CD14-positive monocyte (primary cell): ENCODE results near the gene RAI2. TPM values are rescaled to one million over a fixed set of nuclear protein-coding genes. Genes with fewer than 3 reads are reported as not detected.

Source experiments
- DNase-seq, 3 donors: peaks; one replicate each; pipeline ENCODE4 v3.0.0-alpha.2; 2011 to 2022
- H2AFZ ChIP-seq: 2 replicates; pipeline ENCODE4 v1.6.0; 2012; ENCODE audit warnings: mild to moderate bottlenecking, low read depth, low read length, inconsistent platforms; ENCODE audit not compliant: insufficient read depth, poor library complexity, severe bottlenecking
- H3K27ac ChIP-seq, 2 donors: 1 replicate in 1 of 2; 2 replicates in 1 of 2; pipeline ENCODE4 v1.5.1; 2012 to 2013; ENCODE audit warnings: low read length in 2 of 2, control low read depth in 1 of 2, inconsistent platforms in 1 of 2, low read depth in 1 of 2, mild to moderate bottlenecking in 1 of 2
- H3K27me3 ChIP-seq, 2 donors: one replicate each; pipeline versions ENCODE4 v1.6.0 to v1.6.1; 2011 to 2013; ENCODE audit warnings: low read length in 2 of 2; ENCODE audit not compliant: control insufficient read depth in 2 of 2, insufficient read depth in 2 of 2
- H3K36me3 ChIP-seq, 2 donors: replicated peaks in 1 of 2; 1 replicate in 1 of 2; 2 replicates in 1 of 2; pipeline versions ENCODE4 v1.5.1 to v1.6.1; 2012 to 2013; ENCODE audit warnings: low read length in 2 of 2, control low read depth in 1 of 2, inconsistent platforms in 1 of 2, mild to moderate bottlenecking in 1 of 2; ENCODE audit not compliant: insufficient read depth in 2 of 2, control insufficient read depth in 1 of 2
- H3K4me1 ChIP-seq, 2 donors: 1 replicate in 1 of 2; 2 replicates in 1 of 2; pipeline versions ENCODE4 v1.5.1 to v1.6.1; 2012 to 2013; ENCODE audit warnings: low read length in 2 of 2, control low read depth in 1 of 2, inconsistent platforms in 1 of 2, mild to moderate bottlenecking in 1 of 2, moderate library complexity in 1 of 2; ENCODE audit not compliant: insufficient read depth in 2 of 2, control insufficient read depth in 1 of 2
- H3K4me2 ChIP-seq: replicated peaks from 2 replicates; pipeline ENCODE3; 2012; ENCODE audit warnings: low read length, moderate library complexity, mild to moderate bottlenecking; ENCODE audit not compliant: poor library complexity, severe bottlenecking; ENCODE audit errors: extremely low read depth
- H3K4me3 ChIP-seq, 3 experiments: fragments of 200-600 bp in 1 of 3; sonication (generic) in 1 of 3; replicated peaks in 1 of 3; 1 replicate in 2 of 3; 2 replicates in 1 of 3; pipeline ENCODE4 v1.5.1; 2011 to 2013; ENCODE audit warnings: low read length in 3 of 3, mild to moderate bottlenecking in 3 of 3, control low read depth in 2 of 3, low read depth in 2 of 3, inconsistent platforms in 1 of 3, moderate library complexity in 1 of 3
- H3K79me2 ChIP-seq: 2 replicates; pipeline ENCODE4 v1.6.0; 2012; ENCODE audit warnings: mild to moderate bottlenecking, control low read depth, inconsistent platforms, low read length, moderate library complexity; ENCODE audit not compliant: insufficient read depth
- H3K9ac ChIP-seq: 2 replicates; pipeline ENCODE4 v1.6.0; 2017; ENCODE audit warnings: low read length, mild to moderate bottlenecking; ENCODE audit not compliant: insufficient read depth, poor library complexity, severe bottlenecking
- H3K9me3 ChIP-seq, 2 donors: replicated peaks in 1 of 2; 1 replicate in 1 of 2; 2 replicates in 1 of 2; pipeline versions ENCODE4 v1.5.1 to v1.6.1; 2012 to 2013; ENCODE audit warnings: low read length in 2 of 2, control low read depth in 1 of 2; ENCODE audit not compliant: control insufficient read depth in 1 of 2, insufficient read depth in 1 of 2
- H4K20me1 ChIP-seq: 2 replicates; pipeline ENCODE4 v1.6.0; 2012; ENCODE audit warnings: mild to moderate bottlenecking, low read length, control low read depth, moderate library complexity; ENCODE audit not compliant: insufficient read depth
- H3K27ac Mint-ChIP-seq, 7 donors: one replicate each; pipeline ENCODE4 v1.8.0; 2020; ENCODE audit warnings: mild to moderate bottlenecking in 7 of 7, mixed read lengths in 7 of 7, moderate library complexity in 6 of 7, inconsistent platforms in 2 of 7
- H3K27me3 Mint-ChIP-seq, 3 donors: one replicate each; pipeline ENCODE4 v1.8.0; 2021 to 2022; ENCODE audit warnings: low read depth in 3 of 3, mild to moderate bottlenecking in 3 of 3, mixed read lengths in 3 of 3, moderate library complexity in 3 of 3, inconsistent platforms in 1 of 3
- H3K36me3 Mint-ChIP-seq, 2 donors: one replicate each; pipeline ENCODE4 v1.8.0; 2020; ENCODE audit warnings: mixed read lengths in 2 of 2, inconsistent platforms in 1 of 2, mild to moderate bottlenecking in 1 of 2
- H3K4me1 Mint-ChIP-seq: one replicate; pipeline ENCODE4 v1.8.0; 2020; ENCODE audit warnings: mild to moderate bottlenecking, mixed read lengths
- H3K4me3 Mint-ChIP-seq, 2 donors: one replicate each; pipeline ENCODE4 v1.8.0; 2020; ENCODE audit warnings: mild to moderate bottlenecking in 2 of 2, mixed read lengths in 2 of 2, moderate library complexity in 1 of 2
- H3K9me3 Mint-ChIP-seq, 7 donors: one replicate each; pipeline ENCODE4 v1.8.0; 2020 to 2022; ENCODE audit warnings: mixed read lengths in 7 of 7, mild to moderate bottlenecking in 6 of 7, moderate library complexity in 6 of 7, inconsistent platforms in 2 of 7
- WGBS: methylation state at CpG from one replicate; pipeline ENCODE4 v1.1.5; 2013; ENCODE audit warnings: missing lambda C conversion rate; ENCODE audit not compliant: insufficient coverage; 5-methylcytosine and 5-hydroxymethylcytosine counted together
- intact Hi-C, 2 donors: fragments of 100-400 bp; cut with micrococcal nuclease; formaldehyde crosslinking; loops; one replicate each; pipeline versions ENCODE4 v1.15.0 to v1.15.1; 2023
- polyA plus RNA-seq, 3 donors: library from polyadenylated mRNA; depleted of rRNA in 1 of 3; unstranded in 2 of 3; stranded (reverse) in 1 of 3; fragments of 300-500 nt in 2 of 3; fragments of >200 nt in 1 of 3; fragmentation: Illumina TruSeq in 2 of 3; gene quantifications; 1 replicate in 2 of 3; 2 replicates in 1 of 3; pipeline ENCODE4 v1.2.3, GENCODE V29; 2012 to 2021
- TF ChIP-seq, protein P1 (sequence below): fragments of 200-600 bp; IDR thresholded peaks from one replicate; pipeline ENCODE4 v1.8.0; 2022; ENCODE audit warnings: antibody characterized with exemption, mild to moderate bottlenecking

The RAI2 gene
- polyA plus RNA-seq, 3 donors, result not detected

DNA sequence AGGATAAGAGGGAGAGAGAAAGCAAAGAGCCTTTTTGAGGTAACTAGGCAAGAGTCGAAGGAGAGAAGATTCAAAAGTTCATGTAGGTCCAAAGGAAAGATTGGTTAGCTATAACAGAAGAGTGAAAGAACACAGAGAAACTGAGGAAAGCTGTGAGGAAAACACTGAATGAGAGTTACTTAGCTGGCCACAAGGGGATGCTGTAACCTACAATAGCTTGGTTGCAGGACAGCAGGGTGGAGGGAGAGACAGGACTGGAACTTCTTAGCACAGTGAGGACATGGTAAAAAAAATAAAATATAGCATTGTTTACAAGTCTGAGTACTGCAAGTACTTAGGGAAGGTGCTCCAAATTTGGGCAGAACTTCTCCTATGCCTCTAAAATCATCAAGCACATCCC lies 48.3 kb downstream of the RAI2 start:
- intact Hi-C loops, result no loop called here

GRCh38 chrX:17809984-17810383 lies 51.1 kb downstream of the RAI2 start:
- peaks cover 3 to 9% (median 7%) of the 10 kb centered on the region in 3 donors for H3K27me3 Mint-ChIP-seq
- Histone ChIP-seq H4K20me1 (no peaks in the 10 kb centered on the region), H3K4me3 (no peak overlapping the region), H3K36me3 (no peaks in the 10 kb centered on the region), H3K27ac (no peak overlapping the region), H3K4me1 (no peaks in the 10 kb centered on the region), H3K9ac (no peak overlapping the region), H3K4me2 (no peak overlapping the region), H3K27me3 (no peaks in the 10 kb centered on the region), H3K79me2 (no peaks in the 10 kb centered on the region), H3K9me3 (no peaks in the 10 kb centered on the region), H2AFZ (no peak overlapping the region)
- no peaks in the 10 kb centered on the region for H3K36me3 Mint-ChIP-seq
- peaks cover 0 to 3% (median 0%) of the 10 kb centered on the region in 7 donors for H3K9me3 Mint-ChIP-seq
- DNase-seq, result no peak
- no peak overlapping the region for H3K4me3 Mint-ChIP-seq
- TF ChIP-seq, protein P1, sequence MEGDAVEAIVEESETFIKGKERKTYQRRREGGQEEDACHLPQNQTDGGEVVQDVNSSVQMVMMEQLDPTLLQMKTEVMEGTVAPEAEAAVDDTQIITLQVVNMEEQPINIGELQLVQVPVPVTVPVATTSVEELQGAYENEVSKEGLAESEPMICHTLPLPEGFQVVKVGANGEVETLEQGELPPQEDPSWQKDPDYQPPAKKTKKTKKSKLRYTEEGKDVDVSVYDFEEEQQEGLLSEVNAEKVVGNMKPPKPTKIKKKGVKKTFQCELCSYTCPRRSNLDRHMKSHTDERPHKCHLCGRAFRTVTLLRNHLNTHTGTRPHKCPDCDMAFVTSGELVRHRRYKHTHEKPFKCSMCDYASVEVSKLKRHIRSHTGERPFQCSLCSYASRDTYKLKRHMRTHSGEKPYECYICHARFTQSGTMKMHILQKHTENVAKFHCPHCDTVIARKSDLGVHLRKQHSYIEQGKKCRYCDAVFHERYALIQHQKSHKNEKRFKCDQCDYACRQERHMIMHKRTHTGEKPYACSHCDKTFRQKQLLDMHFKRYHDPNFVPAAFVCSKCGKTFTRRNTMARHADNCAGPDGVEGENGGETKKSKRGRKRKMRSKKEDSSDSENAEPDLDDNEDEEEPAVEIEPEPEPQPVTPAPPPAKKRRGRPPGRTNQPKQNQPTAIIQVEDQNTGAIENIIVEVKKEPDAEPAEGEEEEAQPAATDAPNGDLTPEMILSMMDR, result no peak
- intact Hi-C loops, result no loop called here
- no peaks in the 10 kb centered on the region for H3K4me1 Mint-ChIP-seq
- no peak overlapping the region for H3K27ac Mint-ChIP-seq
- WGBS, result 34% methylated on average over 3 of the region's 6 CpGs

More for the DNA sequence above, 48.3 kb downstream of the RAI2 start:
- no peak overlapping the region for H3K9ac ChIP-seq
- Mint-ChIP-seq H3K27ac (no peak overlapping the region), H3K4me1 (no peaks in the 10 kb centered on the region), H3K4me3 (no peak overlapping the region), H3K27me3 (peaks cover 3 to 13% (median 3%) of the 10 kb centered on the region in 3 donors), H3K36me3 (no peaks in the 10 kb centered on the region), H3K9me3 (peaks cover 0 to 1% (median 0%) of the 10 kb centered on the region in 7 donors)
- no peaks in the 10 kb centered on the region for H3K27me3 ChIP-seq
- no peak overlapping the region for H3K27ac ChIP-seq
- H3K36me3 ChIP-seq, result no peaks in the 10 kb centered on the region
- H3K4me3 ChIP-seq, result no peak overlapping the region
- no peaks in the 10 kb centered on the region for H3K9me3 ChIP-seq
- H2AFZ ChIP-seq, result no peak overlapping the region
- no peaks in the 10 kb centered on the region for H4K20me1 ChIP-seq
- no peak for DNase-seq
- no peaks in the 10 kb centered on the region for H3K4me1 ChIP-seq
- 70% methylated on average over 1 of the region's 1 CpG for WGBS
- H3K79me2 ChIP-seq, result no peaks in the 10 kb centered on the region
- H3K4me2 ChIP-seq, result no peak overlapping the region
- TF ChIP-seq, protein P1, result peak; percentile 17
